Endodermal cell (in vitro differentiated cells): Measurements from ENCODE around the gene MAGI3. TPM values are rescaled to one million over a fixed set of nuclear protein-coding genes. Genes with fewer than 3 reads are reported as not detected.

Experiments
- DNase-seq: peaks from one replicate; pipeline ENCODE4 v3.0.0-alpha.2; 2017
- H3K27ac ChIP-seq: 2 replicates; pipeline ENCODE4 v1.5.1; 2013; ENCODE audit warnings: mild to moderate bottlenecking, low read depth, low read length, moderate library complexity
- H3K27me3 ChIP-seq: 2 replicates; pipeline ENCODE4 v1.6.1; 2013; ENCODE audit warnings: mild to moderate bottlenecking, low read length, moderate library complexity; ENCODE audit not compliant: insufficient read depth, control insufficient read depth, poor library complexity, severe bottlenecking
- H3K36me3 ChIP-seq: 2 replicates; pipeline ENCODE4 v1.7.0; 2013; ENCODE audit warnings: mild to moderate bottlenecking, low read length, moderate library complexity; ENCODE audit not compliant: control insufficient read depth, insufficient read depth
- H3K4me1 ChIP-seq: one replicate; pipeline ENCODE4 v1.7.0; 2013; ENCODE audit warnings: low read length; ENCODE audit not compliant: control insufficient read depth, insufficient read depth
- H3K4me3 ChIP-seq: 2 replicates; pipeline ENCODE4 v1.5.1; 2013; ENCODE audit warnings: mild to moderate bottlenecking, low read length, moderate library complexity
- H3K9ac ChIP-seq: 2 replicates; pipeline ENCODE4 v1.6.1; 2013; ENCODE audit warnings: mild to moderate bottlenecking, low read length, moderate library complexity; ENCODE audit not compliant: poor library complexity, severe bottlenecking; ENCODE audit errors: extremely low read depth
- H3K9me3 ChIP-seq: 2 replicates; pipeline ENCODE4 v1.6.1; 2013; ENCODE audit warnings: mild to moderate bottlenecking, low read length, moderate library complexity; ENCODE audit not compliant: control insufficient read depth
- H3K27ac Mint-ChIP-seq: 2 replicates; pipeline ENCODE4 v1.8.0; 2020; ENCODE audit warnings: mixed read lengths
- H3K27me3 Mint-ChIP-seq: 2 replicates; pipeline ENCODE4 v1.8.0; 2021; ENCODE audit warnings: mild to moderate bottlenecking, mixed read lengths; ENCODE audit not compliant: insufficient read depth
- H3K36me3 Mint-ChIP-seq: 2 replicates; pipeline ENCODE4 v1.8.0; 2020; ENCODE audit warnings: low read depth, mixed read lengths
- H3K4me1 Mint-ChIP-seq: 2 replicates; pipeline ENCODE4 v1.8.0; 2020; ENCODE audit warnings: mixed read lengths
- H3K4me3 Mint-ChIP-seq: 2 replicates; pipeline ENCODE4 v1.8.0; 2020; ENCODE audit warnings: mild to moderate bottlenecking, moderate library complexity, mixed read lengths
- H3K9me3 Mint-ChIP-seq: 2 replicates; pipeline ENCODE4 v1.8.0; 2020; ENCODE audit warnings: mild to moderate bottlenecking, mixed read lengths
- CTCF ChIP-seq: fragments of 200-600 bp; sonication (generic); conservative IDR thresholded peaks from 2 replicates; pipeline ENCODE4 v1.5.0; 2021; ENCODE audit warnings: antibody characterized with exemption, mild to moderate bottlenecking
- WGBS, 2 experiments: methylation state at CpG; one replicate each; pipeline versions ENCODE4 v1.1.5 to v1.1.7; 2013; ENCODE audit warnings: missing lambda C conversion rate in 2 of 2, mixed read lengths in 1 of 2; ENCODE audit not compliant: insufficient coverage in 1 of 2, insufficient read length in 1 of 2; 5-methylcytosine and 5-hydroxymethylcytosine counted together
- total RNA-seq, 2 donors: library from RNA; stranded (reverse); fragmentation: NEBNext Ultra II Directional in 1 of 2; extraction: Animal tissue kit (Norgen Biotek cat#: 25700) in 1 of 2; gene quantifications; 2 replicates in 1 of 2; 3 replicates in 1 of 2; pipeline ENCODE4 v1.2.1, GENCODE V29; 2021

MAGI3 gene
- total RNA-seq, 2 donors from 2014 or later: 27.1 to 27.4 TPM

DNA sequence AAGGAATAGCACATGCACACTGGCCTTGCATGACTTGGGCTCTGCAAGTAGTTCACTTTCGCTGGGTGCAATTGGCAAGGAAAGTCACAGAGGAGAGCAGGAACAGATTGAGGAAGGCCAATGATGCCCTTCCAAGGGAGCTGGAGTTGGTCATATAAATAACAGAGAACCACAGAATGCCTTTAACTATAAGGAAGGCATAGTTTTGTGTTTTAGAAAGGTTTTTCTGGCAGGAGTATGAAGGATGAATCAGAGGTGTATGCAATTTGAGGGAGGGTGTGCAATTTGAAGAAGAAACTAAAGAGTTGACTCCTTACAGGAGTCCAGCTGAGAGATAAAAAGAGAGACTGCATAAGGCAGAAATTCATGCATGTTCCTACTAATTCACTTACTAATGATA, 256.8 kb downstream of the MAGI3 start:
- H3K27me3 ChIP-seq: no peaks in the 10 kb centered on the region
- DNase-seq: no peak
- Mint-ChIP-seq H3K27ac (no peak overlapping the region), H3K4me1 (no peaks in the 10 kb centered on the region), H3K4me3 (no peak overlapping the region), H3K36me3 (peaks cover 31% of the 10 kb centered on the region), H3K27me3 (no peaks in the 10 kb centered on the region), H3K9me3 (no peaks in the 10 kb centered on the region)
- 90 to 100% methylated on average over 1 of the region's 1 CpG for WGBS, 2 experiments
- no peak overlapping the region for H3K4me3 ChIP-seq
- H3K36me3 ChIP-seq: peaks cover 74% of the 10 kb centered on the region
- no peak overlapping the region for H3K9ac ChIP-seq
- H3K27ac ChIP-seq: no peak overlapping the region
- TF ChIP-seq CTCF: no peak
- H3K4me1 ChIP-seq: no peaks in the 10 kb centered on the region
- no peaks in the 10 kb centered on the region for H3K9me3 ChIP-seq

- Histone ChIP-seq H3K27ac (no peak overlapping the region), H3K4me1 (no peaks in the 10 kb centered on the region), H3K9me3 (no peaks in the 10 kb centered on the region), H3K9ac (no peak overlapping the region), H3K27me3 (no peaks in the 10 kb centered on the region), H3K36me3 (peaks cover 72% of the 10 kb centered on the region), H3K4me3 (no peak overlapping the region)
- Mint-ChIP-seq H3K27ac (no peak overlapping the region), H3K4me1 (no peaks in the 10 kb centered on the region), H3K4me3 (no peak overlapping the region), H3K27me3 (no peaks in the 10 kb centered on the region), H3K9me3 (no peaks in the 10 kb centered on the region), H3K36me3 (peaks cover 27% of the 10 kb centered on the region)
- no peak for DNase-seq
- no peak for TF ChIP-seq CTCF
These were observed 258.2 kb downstream of the MAGI3 start for GRCh38 chr1:113648478-113648877.

- Histone ChIP-seq H3K4me1 (no peaks in the 10 kb centered on the region), H3K27me3 (no peaks in the 10 kb centered on the region), H3K9me3 (no peaks in the 10 kb centered on the region), H3K36me3 (peaks cover 50% of the 10 kb centered on the region), H3K27ac (no peak overlapping the region), H3K4me3 (no peak overlapping the region), H3K9ac (no peak overlapping the region)
- Mint-ChIP-seq H3K4me3 (no peak overlapping the region), H3K4me1 (peaks cover under 1% of the 10 kb centered on the region), H3K27me3 (no peaks in the 10 kb centered on the region), H3K27ac (no peak overlapping the region), H3K36me3 (peaks cover 12% of the 10 kb centered on the region), H3K9me3 (no peaks in the 10 kb centered on the region)
- DNase-seq: no peak
- TF ChIP-seq CTCF: no peak
These were observed 262.5 kb downstream of the MAGI3 start for GRCh38 chr1:113652771-113653170.
